HK-2 (cell line): ENCODE measurements around the gene TMEM184B.

ENCODE experiments used
- DNase-seq: peaks from one replicate; pipeline ENCODE4 v3.0.0-alpha.2; 2018; ENCODE audit not compliant: unreplicated experiment

The TMEM184B gene

DNA sequence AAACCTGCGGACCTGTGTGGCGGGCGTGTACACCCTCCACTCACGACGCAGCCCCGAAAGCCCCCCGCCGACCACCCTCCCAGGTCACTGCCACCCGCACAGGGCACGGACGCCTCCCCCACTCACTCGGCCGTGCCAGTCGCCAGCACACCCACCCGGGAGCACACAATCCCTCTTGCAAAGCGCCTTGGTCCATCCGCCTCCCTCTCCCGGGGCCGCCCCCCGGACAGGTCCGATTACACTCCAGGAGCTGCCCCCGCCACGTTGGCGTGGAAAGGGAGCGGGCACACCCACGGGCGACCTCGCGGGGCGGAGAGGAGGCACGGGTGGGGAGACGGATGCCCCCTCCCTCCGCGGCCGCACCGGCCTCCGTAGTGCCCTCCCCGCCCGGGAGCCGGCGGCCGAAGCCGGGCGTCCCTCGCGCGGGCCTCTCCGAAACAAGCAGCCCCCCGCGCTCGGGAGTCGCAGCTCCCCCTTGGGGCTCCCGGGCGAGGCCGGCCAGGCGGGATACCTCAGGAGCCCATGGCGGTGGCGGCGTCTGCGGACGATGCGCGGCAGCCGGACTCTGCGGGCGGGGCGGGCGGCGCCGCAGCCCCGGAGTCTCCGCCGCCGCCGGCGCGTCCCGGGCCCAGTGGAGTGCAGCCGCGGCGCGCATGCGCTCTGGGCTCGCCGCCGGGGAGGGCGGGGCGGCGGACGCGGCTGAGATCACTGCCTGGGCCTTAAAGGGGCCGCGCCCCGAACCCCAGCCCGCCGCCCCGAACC, at the start of gene TMEM184B:
Gene TMEM184B, minus strand, starts transcription at position 638 of the 762 bp plus-strand sequence. CDS start 25,049 bp downstream, outside the sequence.
- DNase-seq: peak; percentile 66

DNA sequence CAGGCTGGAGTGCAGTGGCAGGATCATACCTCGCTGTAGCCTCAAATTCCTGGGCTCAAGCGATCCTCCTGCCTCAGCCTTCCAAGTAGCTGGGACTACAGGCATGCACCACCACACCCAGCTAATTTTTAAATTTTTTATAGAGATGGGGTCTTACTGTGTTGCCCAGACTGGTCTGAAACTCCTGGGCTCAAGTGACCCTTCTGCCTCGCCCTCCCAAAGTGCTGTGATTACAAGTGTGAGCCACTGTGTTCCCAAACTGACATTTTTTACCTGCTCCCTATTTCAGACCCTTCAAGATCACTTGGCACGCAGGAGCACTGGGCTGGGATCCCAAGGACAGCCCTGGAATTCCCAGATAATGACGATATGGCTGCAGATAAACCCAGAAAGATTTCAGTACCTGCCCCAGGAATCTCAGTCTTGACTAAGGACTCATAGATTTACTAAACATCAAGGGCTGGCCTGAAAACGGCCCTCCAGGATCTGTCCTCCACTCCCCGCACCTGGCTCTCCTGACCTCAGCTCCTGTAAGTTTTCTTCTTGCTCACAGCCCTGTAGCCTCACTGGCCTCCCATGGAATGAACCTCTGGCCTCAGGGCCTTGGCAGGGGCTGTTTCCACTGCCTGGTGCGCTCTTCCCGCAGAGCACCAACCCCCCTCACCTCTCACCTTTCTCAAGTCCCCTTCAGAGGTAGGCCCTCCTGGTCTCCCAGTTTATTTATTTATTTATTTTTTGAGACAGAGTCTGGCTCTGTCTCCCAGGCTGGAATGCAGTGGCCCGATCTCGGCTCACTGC, 48.0 kb upstream of the TMEM184B start:
- no peak for DNase-seq

DNA sequence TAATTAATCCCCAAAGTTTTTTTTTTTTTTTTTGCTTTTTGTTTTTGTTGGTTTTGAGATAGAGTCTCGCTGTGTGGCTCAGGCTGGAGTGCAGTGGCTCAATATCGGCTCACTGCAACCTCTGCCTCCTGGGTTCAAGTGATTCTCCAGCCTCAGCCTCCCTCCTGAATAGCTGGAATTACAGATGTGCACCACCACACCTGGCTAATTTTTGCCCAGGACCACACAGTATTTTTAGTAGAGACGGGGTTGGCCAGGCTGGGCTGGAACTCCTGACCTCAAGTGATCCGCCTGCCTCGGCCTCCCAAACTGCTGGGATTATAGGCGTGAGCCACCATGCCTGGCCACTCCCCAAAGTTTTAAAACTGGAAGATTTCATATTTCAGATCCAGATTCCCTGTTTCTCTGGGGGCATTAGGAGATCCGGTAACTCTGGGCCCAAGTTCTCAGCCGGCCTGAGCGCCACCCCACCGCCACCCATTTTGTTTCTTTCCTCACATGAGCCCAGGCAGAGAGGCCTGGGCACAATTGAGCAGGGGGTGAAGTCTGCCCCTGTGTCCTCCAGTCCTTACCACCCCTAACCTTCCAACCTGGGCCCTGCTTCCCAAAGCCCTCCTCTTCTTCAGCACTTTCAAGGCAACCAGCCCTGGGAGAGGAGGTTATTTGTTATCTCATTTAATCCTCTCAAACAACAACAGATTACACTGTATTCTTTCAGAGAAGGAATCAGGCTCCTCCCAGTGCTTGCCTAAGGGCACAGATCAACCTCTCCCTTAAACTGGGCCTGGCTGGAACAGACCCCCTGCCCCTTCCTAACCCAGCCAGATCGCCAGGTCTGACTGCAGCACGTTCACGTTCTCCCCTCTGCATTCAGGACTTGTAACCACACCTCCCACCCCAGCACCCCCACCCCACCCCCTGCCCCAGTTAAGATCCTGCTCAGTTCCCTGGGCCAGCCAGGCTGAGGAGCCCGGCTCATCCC, 46.3 kb upstream of the TMEM184B start:
- DNase-seq: no peak

DNA sequence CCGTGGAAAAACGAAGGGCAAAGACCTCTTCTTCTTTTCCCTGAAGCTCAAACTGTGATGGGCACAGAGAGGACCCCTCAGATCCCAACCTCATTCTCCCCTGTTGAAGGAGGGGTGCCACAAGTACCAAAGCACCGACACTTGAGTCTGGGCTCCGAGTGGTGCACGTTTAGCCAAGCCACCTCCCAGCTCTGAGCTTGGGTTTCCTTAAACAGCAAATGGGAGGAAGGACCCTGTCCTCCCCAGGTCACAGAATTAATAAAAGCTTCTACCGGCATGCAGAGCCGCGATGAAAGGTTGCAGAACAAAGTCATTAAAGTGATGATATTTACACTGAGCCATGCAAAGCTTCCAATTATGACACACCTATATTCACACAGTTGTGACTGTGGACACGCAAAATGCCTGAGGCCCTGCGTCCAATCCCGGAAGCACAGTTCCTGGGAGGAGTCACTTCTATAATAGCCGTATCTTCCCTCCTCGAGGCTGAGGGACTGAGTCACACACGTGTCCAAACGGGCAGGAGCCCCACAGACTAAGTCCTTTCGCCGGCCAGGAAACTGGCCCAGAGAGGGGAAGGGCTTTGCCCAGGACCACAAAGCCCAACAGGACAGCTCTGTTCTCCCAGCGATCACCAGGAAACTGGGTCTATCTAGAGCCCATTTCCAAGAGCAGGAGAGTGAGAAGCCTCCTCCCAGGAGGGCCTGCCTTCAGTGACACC, 45.3 kb upstream of the TMEM184B start:
- peak; percentile 80 for DNase-seq

DNA sequence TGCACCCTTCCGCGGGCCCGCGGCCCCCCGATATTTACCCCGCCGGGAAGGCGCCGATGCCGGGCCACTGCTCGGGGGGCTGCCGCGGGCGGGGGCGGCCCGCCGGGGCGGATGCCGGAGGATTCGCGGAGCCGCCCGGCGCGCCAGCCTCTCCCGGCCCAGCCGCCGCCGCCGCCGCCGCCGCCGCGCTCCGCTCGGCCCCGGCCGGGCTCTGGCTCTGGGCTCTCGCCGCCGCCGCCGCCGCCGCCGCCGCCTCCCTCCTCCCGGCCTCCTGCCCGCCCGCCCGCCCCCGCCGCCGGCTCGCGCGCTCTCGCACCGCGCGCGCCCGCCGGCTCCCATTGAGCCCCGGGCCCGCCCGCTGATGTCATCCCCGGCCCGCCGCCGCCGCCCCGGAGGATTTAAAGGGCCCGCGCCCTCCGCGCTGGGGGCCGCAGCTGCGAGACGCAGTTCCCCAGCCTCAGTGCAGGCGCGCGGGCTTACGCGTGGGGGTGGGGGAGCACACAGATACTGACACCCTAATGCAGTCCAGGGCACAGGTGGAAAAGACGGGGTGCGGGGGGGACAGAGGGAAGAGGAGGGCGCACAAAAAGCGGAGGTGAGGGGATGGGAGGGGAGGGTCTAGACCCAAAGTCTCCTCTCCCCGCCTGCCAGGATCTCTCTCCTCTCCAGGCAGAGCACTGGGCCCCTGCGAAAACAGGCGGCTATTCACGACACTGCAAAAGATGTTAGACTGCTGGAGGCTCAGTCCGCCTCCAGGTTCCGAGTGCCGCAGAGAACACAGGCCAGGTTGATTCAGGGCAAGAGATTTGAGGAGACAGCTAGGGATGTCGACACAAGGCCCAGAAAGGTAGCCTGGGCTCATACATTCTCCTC, 44.5 kb upstream of the TMEM184B start, which contains the start of gene CSNK1E:
Gene CSNK1E, minus strand, starts transcription at position 312 of the 873 bp plus-strand sequence. CDS start 3,276 bp downstream, outside the sequence.
- peak; percentile 65 for DNase-seq

DNA sequence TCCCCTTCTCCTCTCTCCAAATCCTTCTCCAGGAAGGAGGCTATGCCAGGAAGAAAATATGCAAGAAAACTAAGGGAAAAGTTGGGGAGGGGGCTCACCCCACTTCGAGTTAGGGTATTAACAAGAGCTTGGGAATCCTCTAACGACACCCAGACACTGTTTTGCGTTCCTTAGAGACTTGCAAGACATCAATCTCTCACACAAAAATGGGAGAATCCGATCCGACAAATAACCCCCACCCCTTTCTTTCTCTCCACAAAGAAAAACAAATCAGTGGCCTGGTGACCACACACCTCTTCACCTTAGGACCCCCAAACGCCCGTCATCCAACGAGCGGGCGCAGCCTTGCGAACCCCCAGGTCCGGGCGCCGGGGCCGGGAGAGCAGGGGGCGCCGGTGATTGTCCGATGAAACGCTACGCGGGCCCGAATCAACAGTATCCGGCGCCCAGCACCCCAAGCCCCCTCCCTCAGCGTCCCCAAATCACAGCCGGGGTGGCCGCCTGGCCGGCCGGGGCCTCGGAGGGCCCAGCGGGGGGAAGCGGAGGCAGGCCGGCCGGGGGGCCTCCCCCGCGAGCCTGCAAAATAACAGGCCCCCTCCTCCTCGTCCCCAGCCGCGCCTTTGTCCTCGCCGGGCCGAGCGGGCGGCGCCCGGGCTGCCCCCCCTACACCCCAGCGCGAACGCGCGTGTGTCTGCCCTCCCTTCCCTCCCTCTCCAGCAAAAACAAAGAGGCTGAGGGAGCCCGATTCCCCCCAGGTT, 43.7 kb upstream of the TMEM184B start:
- DNase-seq: peak; percentile 47

DNA sequence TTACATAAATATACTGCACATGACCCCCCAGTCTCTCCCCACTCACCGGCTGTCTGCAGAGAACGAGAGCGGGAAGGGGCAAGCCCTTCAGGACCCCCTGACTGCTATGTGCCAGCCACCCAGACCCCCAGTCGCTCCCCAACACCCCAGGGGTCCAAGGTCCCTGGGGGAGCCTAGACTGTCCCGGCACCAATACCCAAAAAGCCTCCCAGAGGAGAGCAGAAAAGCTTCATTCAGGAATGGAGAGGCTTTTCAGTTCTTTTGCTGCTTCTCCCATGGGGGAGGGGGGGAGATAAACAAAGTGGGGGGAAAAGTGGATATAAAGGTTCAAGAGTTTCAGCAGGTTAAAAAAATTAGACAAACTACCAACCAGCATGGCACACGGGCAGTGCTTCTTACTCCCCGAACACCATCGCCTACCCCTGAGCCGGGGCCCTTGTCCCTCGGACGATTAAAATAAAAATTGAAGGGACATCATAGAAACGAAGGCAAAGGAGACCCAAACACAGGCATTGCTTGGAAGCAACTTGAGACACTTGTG, 43.1 kb upstream of the TMEM184B start:
- DNase-seq: no peak

DNA sequence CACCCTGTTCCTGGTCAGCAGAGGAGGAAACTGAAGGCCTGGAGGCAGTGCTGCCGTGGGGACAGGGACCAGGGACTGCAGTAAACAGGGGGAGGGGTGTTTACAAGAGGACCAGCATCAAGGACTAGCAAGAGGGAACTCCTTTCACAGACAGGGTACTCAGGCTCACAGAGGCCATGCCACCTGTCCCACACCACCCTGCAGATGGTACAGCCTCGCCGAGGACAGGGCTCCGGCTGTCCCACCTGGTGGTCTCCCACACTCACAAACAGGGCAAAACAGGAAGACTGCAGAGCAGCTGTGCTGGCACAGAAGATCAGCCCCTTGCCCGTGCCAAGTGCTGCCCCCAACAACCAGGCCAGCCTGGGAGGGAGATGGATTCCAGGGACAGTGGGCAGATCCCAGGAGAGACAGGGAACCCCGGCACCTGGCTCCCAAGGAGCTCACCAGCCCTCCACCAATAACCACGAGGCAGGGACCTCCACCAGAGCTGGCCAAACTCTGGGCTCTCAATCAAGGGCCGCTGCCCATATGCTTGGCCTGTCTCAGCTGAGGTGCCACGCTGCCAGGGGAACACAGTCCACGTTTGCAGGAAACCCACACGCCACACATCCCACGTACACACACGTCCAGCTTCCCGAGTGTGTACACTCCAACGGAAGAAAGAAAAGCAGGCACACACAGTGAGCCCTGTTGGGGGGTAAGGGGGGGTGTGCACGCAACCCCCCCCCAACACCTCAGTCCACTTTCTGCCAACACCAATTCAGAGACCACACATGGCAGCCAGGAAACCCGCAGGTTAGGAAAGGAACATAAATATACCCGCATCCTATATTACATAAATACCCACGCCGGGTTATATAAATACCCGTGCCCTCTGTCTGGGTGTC, 42.4 kb upstream of the TMEM184B start:
- no peak for DNase-seq

DNA sequence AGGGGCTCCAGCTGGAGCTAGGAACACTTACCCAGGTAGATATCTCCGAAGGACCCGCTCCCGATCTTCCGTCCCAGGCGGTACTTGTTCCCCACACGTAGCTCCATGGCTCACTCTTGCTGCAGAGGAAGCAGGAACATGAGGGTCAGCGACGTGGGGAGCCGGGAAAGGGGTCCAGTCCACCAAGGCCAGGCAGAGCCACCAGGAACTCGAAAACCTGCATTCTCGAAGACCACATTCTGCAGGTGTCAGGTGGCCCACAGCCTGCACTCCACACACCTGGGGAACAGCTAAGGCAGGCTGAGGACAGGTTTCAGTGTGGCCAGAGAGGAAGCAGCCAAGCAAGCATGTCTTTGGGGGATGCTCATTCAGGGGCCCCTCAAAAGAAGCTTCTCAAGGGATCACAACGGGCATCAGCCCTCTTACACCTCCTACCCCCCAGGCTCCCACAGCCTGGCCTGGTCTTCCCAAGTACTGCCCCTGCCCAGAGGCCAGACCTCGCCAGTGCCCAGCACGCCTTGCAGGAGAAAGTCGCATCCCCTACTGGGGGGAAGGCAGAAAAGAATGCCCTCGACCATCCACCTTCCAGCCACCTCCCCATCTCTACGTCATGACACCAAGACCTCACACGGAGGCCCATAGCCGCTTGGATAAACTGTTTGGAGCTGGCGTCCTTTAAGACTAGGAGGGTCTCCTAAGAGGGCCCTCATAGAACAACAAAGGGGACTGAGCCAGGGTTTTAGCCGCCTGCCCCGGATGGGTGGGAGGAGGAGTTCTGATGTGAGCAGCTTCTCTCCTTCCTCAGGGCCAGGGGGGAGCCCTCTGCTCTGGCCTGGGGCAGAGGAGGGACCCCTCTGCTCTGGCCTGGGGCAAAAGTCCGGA, 41.5 kb upstream of the TMEM184B start:
- no peak for DNase-seq

DNA sequence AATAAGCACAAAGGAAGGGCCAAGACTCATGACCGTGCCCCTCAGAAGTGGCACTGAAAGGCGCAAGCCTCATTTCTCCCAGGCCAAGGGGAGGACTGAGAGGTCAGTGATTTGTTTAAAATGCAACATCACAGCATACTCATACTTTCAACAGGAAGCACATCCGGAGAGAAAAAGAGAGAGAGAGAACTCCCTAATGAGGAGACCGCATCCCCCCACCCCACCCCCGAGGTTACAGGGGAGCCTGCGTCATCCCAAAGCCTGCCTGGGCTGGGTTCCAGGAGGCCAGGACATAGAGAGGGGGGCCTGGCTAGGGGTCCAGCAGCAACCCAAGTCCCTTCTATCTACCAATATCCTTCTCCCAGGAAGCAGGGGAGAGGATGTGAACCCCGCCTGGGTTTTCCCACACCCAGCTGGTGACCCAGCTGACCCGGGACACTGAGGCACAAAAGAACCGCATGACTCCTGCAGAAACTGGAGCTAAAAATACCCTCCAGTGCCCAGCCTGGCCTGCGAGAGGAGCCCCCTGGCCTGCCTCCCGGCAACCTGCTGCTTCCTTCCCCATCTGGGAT, 40.7 kb upstream of the TMEM184B start:
- DNase-seq: no peak

DNA sequence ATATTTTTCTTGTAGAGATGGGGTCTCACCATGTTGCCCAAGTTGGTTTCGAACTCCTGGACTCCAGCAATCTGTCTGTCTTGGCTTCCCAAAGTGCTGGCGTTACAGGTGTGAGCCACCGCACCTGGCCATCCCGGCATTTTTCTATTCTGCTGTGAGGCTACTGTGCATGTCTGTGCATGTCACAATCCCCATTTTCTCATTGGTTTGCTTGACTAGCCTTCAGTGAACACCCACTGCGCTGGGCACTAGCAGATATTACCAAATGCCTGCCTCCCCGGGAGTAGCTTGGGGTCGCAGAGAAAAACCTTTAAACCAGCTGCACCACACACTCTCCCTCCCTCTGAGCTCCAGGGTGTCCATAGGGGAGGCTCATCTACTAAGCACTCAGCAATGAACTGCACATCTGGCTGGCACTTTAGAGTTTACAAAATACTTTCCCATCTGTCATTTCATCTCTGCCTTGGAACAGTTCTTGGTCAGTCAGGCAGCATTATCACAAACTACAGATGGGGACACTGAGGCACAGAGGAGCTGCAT, 39.5 kb upstream of the TMEM184B start:
- no peak for DNase-seq

DNA sequence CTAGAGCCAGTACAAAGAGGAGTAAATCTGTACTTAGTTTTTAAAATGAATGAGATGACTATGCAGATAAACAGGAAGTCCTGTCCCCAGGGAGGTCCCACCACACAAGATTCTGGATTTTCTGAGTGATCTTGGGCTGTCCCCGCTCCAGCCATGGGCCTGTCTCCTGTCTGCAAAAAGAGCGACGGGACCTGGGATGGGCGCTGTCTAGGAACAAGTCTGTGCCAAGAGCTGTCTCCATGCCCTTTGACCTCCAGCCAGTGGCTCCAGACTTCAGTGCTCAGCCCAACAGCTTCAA, 38.5 kb upstream of the TMEM184B start:
- no peak for DNase-seq

DNA sequence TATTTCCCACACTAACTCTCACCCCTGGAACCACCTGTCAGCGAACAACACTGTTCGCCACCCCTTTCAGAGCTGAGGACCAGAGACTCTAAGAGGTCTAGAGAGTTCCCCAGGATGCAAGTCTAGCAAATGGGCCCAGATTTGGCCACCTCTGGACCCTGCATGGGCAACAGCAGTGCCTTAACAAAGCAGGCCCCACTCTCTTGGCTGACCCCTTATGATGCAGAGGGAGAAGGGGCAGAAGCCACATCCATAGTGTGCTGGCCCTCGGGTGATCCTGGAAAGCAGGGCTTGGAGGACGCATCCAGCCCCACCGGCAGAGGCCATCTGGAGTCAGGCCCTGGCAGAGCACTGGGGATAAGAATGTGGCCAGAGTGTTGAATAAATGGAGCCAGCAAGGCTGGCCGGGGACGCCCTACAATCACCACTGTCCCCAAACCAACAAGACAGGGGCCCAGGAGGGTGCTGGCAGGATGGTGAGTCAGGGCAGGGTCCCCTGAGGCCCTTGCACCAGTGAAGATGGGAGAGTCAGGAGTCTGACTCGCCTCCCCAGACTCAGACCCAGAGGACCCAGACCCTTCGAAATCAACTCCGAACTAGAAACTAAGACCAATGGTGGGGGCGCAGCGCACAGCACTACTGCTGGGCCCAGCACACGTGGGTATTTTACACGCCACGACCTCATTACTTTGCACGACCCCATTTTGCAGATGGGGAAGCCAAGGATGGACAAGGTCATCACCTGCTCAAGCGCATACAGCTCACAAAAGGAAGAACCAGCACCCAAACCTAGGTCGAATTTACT, 37.9 kb upstream of the TMEM184B start:
- DNase-seq: no peak

DNA sequence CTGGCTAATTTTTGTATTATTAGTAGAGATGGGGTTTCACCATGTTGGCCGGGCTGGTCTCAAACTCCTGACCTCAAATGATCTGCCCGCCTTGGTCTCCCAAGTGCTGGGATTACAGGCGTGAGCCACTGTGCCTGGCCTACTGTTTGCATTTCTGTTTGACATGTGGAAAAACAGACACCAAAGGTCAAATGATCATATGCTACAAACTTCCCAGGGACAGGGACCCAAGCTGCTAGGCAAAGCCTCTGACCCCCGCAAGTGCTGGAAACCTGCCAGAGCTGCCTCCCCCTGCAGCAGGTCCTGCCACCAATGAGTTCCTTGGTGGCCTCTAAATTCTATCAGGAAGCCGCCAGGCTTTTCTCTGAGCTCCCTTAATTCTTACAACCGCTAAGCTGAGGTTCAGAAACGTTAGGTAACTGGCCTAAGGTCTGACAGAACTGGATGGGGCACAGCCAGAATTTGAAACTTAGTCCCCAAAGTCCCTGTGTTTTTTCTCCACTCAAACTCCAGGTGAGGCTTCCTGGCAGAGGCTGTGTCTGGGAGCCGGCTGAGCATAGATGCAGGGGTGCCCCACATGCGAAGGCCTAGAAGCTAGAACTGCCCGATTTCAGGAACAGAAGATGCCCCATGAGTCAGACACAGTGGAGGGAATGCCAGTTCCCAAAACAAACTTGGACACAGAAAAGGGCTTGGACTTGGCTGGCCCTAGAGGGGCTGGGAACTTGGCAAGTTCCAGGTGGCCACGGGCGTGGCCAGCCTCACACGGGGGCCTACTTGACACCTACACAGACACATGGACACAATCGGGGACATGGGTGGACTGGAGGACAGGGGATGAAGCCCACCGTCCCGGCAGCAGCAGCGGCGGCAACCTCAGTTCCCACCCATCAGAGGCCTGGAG, 37.1 kb upstream of the TMEM184B start:
- DNase-seq: no peak
